CD4-positive, alpha-beta T cell (primary cell): ENCODE results near the gene DUOXA2. TPM values are rescaled to one million over a fixed set of nuclear protein-coding genes. Genes with fewer than 3 reads are reported as not detected.

Experiments
- ATAC-seq: fragments of 200-7000 bp; cut with Tn5 transposase; one replicate; pipeline ENCODE4 v1.10.0; 2022; ENCODE audit warnings: mild to moderate bottlenecking; ENCODE audit not compliant: poor library complexity
- CTCF ChIA-PET: fragments of 350-600 bp; sonication (Branson Sonifier 250); formaldehyde crosslinking; loops from one replicate; lab custom pipeline; 2021; ENCODE audit warnings: antibody characterized with exemption, inconsistent platforms; lab: Charles Lee
- POLR2A ChIA-PET: fragments of 350-600 bp; sonication (Branson Sonifier 250); formaldehyde crosslinking; loops from one replicate; lab custom pipeline; 2021; ENCODE audit warnings: antibody characterized with exemption, inconsistent platforms; lab: Charles Lee
- DNase-seq, 14 experiments: peaks; one replicate each; pipeline ENCODE4 v3.0.0-alpha.2; 2013 to 2020; ENCODE audit warnings: mixed read lengths in 2 of 14
- H3K27ac ChIP-seq, 2 donors: one replicate each; pipeline versions ENCODE4 v1.5.1 to v1.7.0; 2013; ENCODE audit warnings: low read length in 2 of 2, low read depth in 1 of 2, mild to moderate bottlenecking in 1 of 2
- H3K27me3 ChIP-seq, 2 experiments: 1 replicate in 1 of 2; 2 replicates in 1 of 2; pipeline versions ENCODE4 v1.6.1 to v1.7.0; 2013; ENCODE audit warnings: low read length in 2 of 2, control low read depth in 1 of 2, mild to moderate bottlenecking in 1 of 2, moderate library complexity in 1 of 2; ENCODE audit not compliant: insufficient read depth in 2 of 2, control insufficient read depth in 1 of 2
- H3K36me3 ChIP-seq: one replicate; pipeline ENCODE4 v1.6.1; 2013; ENCODE audit warnings: low read length, control low read depth; ENCODE audit not compliant: insufficient read depth
- H3K4me1 ChIP-seq: one replicate; pipeline ENCODE4 v1.6.1; 2013; ENCODE audit warnings: low read length, control low read depth; ENCODE audit not compliant: insufficient read depth
- H3K4me3 ChIP-seq: one replicate; pipeline ENCODE4 v1.5.1; 2013; ENCODE audit warnings: mild to moderate bottlenecking, low read length, moderate library complexity
- H3K9me3 ChIP-seq, 2 experiments: 1 replicate in 1 of 2; 2 replicates in 1 of 2; pipeline versions ENCODE4 v1.6.1 to v1.7.0; 2013; ENCODE audit warnings: low read length in 2 of 2, mild to moderate bottlenecking in 2 of 2, control low read depth in 1 of 2, moderate library complexity in 1 of 2; ENCODE audit not compliant: control insufficient read depth in 1 of 2, insufficient read depth in 1 of 2
- H3K27ac Mint-ChIP-seq: one replicate; pipeline ENCODE4 v1.8.0; 2020; ENCODE audit warnings: mixed read lengths
- H3K27me3 Mint-ChIP-seq: one replicate; pipeline ENCODE4 v1.8.0; 2021; ENCODE audit warnings: mixed read lengths
- H3K36me3 Mint-ChIP-seq: one replicate; pipeline ENCODE4 v1.8.0; 2021; ENCODE audit warnings: low read depth, mixed read lengths
- H3K4me1 Mint-ChIP-seq: one replicate; pipeline ENCODE4 v1.8.0; 2021; ENCODE audit warnings: low read depth, mixed read lengths
- H3K4me3 Mint-ChIP-seq: one replicate; pipeline ENCODE4 v1.8.0; 2020; ENCODE audit warnings: mild to moderate bottlenecking, mixed read lengths
- H3K9me3 Mint-ChIP-seq: one replicate; pipeline ENCODE4 v1.8.0; 2020; ENCODE audit warnings: mixed read lengths
- CTCF ChIP-seq: fragments of 200-600 bp; IDR thresholded peaks from one replicate; pipeline ENCODE4 v1.8.0; 2022; ENCODE audit warnings: antibody characterized with exemption, mild to moderate bottlenecking
- intact Hi-C, 2 experiments: fragments of 100-400 bp; cut with DNase I in 1 of 2; cut with micrococcal nuclease in 1 of 2; formaldehyde crosslinking; loops; one replicate each; pipeline versions ENCODE4 v1.15.1 to v1.9.0; 2023 to 2025; cut with DNase I, micrococcal nuclease
- total RNA-seq, 174 experiments: library from RNA in 2 of 174; stranded (reverse) in 2 of 174; gene quantifications; one replicate each; pipeline ENCODE4 v1.2.3 and lab custom pipeline; 2021 to 2026

DUOXA2 gene
- total RNA-seq, 2 experiments from 2014 or later: not detected

GRCh38 chr15:45091576-45091975 lies 22.6 kb upstream of the DUOXA2 start:
- no peaks in the 10 kb centered on the region for H3K36me3 ChIP-seq
- POLR2A ChIA-PET: no interaction called here
- H3K4me3 Mint-ChIP-seq: no peak overlapping the region
- no peaks in the 10 kb centered on the region for H3K36me3 Mint-ChIP-seq
- DNase-seq (no peak), ATAC-seq (no peak)
- H3K4me1 Mint-ChIP-seq: no peaks in the 10 kb centered on the region
- peaks cover 0 to 17% of the 10 kb centered on the region in 2 experiments for H3K27me3 ChIP-seq
- H3K27ac ChIP-seq: no peak overlapping the region
- no peaks in the 10 kb centered on the region for H3K4me1 ChIP-seq
- TF ChIP-seq CTCF: no peak
- no peaks in the 10 kb centered on the region for H3K9me3 ChIP-seq
- H3K27ac Mint-ChIP-seq: no peak overlapping the region
- intact Hi-C loops: no loop called here
- H3K9me3 Mint-ChIP-seq: no peaks in the 10 kb centered on the region
- CTCF ChIA-PET: interaction anchor here (2.4 kb wide), 1 partner anchor 27 kb away, joined by 5 read pairs; no protein-coding TSS in a partner anchor
- peaks cover 34% of the 10 kb centered on the region for H3K27me3 Mint-ChIP-seq
- H3K4me3 ChIP-seq: no peak overlapping the region

DNA sequence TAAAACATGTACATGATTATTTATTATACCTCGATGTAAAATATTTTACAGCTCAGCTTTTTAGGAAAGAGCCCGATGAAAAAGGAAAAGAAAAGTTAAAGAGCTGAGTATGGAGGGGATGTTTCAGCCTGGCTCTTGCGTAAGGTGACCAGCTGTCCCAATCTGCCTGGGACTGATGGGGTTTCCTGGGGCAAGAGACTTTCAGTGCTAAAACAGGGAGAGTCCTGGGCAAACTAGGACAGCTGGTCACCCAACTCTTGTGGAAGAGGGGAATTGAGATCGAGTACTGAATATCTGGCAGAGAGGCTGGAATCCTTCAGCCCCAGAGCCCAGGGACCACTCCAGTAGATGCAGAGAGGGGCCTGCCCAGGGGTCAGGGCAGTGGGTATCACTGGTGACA lies 21.1 kb upstream of the DUOXA2 start:
- ChIA-PET POLR2A (no interaction called here), CTCF (interaction anchor here (2.4 kb wide), 1 partner anchor 25 kb away, joined by 5 read pairs; no protein-coding TSS in a partner anchor)
- H3K4me1 ChIP-seq: no peaks in the 10 kb centered on the region
- H3K27ac ChIP-seq: no peak overlapping the region
- ATAC-seq (no peak), DNase-seq (no peak)
- Mint-ChIP-seq H3K9me3 (no peaks in the 10 kb centered on the region), H3K36me3 (no peaks in the 10 kb centered on the region), H3K4me1 (no peaks in the 10 kb centered on the region), H3K4me3 (no peak overlapping the region), H3K27ac (no peak overlapping the region), H3K27me3 (peaks cover 20% of the 10 kb centered on the region)
- peaks cover 0 to 10% of the 10 kb centered on the region in 2 experiments for H3K27me3 ChIP-seq
- TF ChIP-seq CTCF: no peak
- no peaks in the 10 kb centered on the region for H3K9me3 ChIP-seq
- H3K4me3 ChIP-seq: no peak overlapping the region
- intact Hi-C loops: no loop called here
- no peaks in the 10 kb centered on the region for H3K36me3 ChIP-seq

DNA sequence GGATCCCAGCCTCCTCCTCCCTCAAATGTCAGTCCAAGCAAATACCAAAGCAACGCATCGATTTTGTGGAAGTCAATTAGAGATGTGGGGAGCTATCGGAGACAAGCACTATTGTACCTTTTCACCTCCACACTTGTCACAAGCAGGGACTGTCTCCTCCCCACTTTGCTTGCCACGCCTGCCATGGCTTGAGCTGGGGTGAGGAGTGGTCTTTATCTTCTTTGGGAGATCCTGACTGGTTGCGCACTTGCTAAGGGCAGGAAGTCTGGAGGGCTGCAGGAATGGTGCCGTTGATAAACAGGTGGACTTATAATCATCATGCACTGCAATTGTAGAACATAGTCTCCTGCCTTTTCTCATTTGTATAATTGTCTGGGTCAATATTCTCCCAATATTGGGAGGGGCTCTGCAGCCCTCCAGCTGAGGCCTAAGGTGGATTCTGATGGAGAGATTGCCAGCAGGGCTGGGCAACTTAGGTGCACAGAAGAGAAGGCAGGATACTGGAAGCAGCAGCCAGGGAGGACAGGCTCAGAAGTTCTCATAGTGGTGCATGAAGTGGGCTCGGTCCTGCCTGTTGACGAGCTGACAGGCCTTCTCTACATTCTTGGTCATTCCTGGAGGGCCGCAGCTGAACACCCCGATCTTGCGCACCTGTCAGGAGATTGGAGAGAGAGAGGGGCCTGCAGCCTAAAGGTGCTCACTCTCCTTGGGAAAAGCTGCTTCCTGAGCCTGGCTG lies 20.3 kb upstream of the DUOXA2 start:
- CTCF ChIA-PET: interaction anchor here (2.4 kb wide), 1 partner anchor 25 kb away, joined by 5 read pairs; no protein-coding TSS in a partner anchor

More for the DNA sequence above, 20.3 kb upstream of the DUOXA2 start:
- Mint-ChIP-seq H3K4me1 (no peaks in the 10 kb centered on the region), H3K4me3 (no peak overlapping the region), H3K27ac (no peak overlapping the region), H3K36me3 (no peaks in the 10 kb centered on the region), H3K9me3 (no peaks in the 10 kb centered on the region), H3K27me3 (peaks cover 18% of the 10 kb centered on the region)
- intact Hi-C loops: no loop called here
- ATAC-seq: no peak
- DNase-seq: no peak
- Histone ChIP-seq H3K9me3 (no peaks in the 10 kb centered on the region), H3K4me3 (no peak overlapping the region), H3K27ac (no peak overlapping the region), H3K27me3 (peaks cover 0 to 10% of the 10 kb centered on the region in 2 experiments), H3K4me1 (no peaks in the 10 kb centered on the region), H3K36me3 (no peaks in the 10 kb centered on the region)
- no peak for TF ChIP-seq CTCF
- POLR2A ChIA-PET: no interaction called here
